GM06990 (cell line): ENCODE results near the gene ZNF646.

Source experiments
- DNase-seq: peaks from one replicate; pipeline ENCODE4 v3.0.0-alpha.2; 2011; ENCODE audit not compliant: insufficient read length; ENCODE audit errors: extremely low read depth
- H3K27me3 ChIP-seq: replicated peaks from 2 replicates; pipeline ENCODE4 v1.6.0; 2011; ENCODE audit warnings: low read length; ENCODE audit not compliant: control insufficient read depth, insufficient read depth
- H3K36me3 ChIP-seq: 2 replicates; pipeline ENCODE4 v1.5.1; 2011; ENCODE audit warnings: low read length; ENCODE audit not compliant: control insufficient read depth, insufficient read depth
- H3K4me3 ChIP-seq: replicated peaks from 2 replicates; pipeline ENCODE4 v1.5.1; 2011; ENCODE audit warnings: low read depth, mild to moderate bottlenecking, control low read depth, low read length
- TF ChIP-seq, protein P1 (sequence below): IDR thresholded peaks from 2 replicates; pipeline ENCODE4 v1.5.1; 2011; ENCODE audit warnings: low read length, control low read depth, mild to moderate bottlenecking, inconsistent platforms; ENCODE audit not compliant: insufficient read depth, poor library complexity, severe bottlenecking

ZNF646 gene

DNA sequence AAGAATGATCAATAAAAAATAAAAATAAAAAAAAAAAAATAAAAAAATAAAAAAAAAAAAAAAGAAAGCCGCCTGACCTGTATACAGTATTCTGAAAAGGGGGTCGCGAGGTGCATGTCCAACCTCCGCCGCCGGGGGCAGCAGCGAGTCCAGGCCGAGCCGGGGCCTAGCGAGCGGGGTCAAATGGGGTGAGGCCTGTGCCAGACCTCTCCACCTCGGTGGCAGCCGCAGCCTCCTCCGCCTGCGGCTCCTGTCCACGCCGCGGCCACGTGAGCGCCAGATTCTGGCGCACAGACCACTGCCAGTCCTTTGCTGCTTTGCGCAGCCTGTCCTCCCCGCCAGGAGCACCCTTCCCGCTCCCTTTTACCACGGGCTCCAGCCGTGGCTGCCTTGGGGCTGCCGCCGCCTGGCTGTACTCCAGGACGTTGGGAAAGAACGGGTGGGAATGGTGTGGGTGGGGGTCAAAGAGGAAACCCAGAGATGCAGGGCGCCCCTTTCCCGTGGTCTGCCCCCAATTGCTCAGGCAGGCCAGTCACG, 31.5 kb downstream of the ZNF646 start:
- TF ChIP-seq, protein P1, sequence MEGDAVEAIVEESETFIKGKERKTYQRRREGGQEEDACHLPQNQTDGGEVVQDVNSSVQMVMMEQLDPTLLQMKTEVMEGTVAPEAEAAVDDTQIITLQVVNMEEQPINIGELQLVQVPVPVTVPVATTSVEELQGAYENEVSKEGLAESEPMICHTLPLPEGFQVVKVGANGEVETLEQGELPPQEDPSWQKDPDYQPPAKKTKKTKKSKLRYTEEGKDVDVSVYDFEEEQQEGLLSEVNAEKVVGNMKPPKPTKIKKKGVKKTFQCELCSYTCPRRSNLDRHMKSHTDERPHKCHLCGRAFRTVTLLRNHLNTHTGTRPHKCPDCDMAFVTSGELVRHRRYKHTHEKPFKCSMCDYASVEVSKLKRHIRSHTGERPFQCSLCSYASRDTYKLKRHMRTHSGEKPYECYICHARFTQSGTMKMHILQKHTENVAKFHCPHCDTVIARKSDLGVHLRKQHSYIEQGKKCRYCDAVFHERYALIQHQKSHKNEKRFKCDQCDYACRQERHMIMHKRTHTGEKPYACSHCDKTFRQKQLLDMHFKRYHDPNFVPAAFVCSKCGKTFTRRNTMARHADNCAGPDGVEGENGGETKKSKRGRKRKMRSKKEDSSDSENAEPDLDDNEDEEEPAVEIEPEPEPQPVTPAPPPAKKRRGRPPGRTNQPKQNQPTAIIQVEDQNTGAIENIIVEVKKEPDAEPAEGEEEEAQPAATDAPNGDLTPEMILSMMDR, result peak; percentile 83
- Histone ChIP-seq H3K36me3 (peaks cover 8% of the 10 kb centered on the region), H3K4me3 (no peak overlapping the region), H3K27me3 (no peaks in the 10 kb centered on the region)
- peak; percentile 85 for DNase-seq

- Histone ChIP-seq H3K27me3 (no peaks in the 10 kb centered on the region), H3K36me3 (peaks cover 14% of the 10 kb centered on the region), H3K4me3 (no peak overlapping the region)
- DNase-seq, result no peak
- TF ChIP-seq, protein P1, result no peak
Measured at GRCh38 chr16:31106509-31107464, 32.6 kb downstream of the ZNF646 start.

DNA sequence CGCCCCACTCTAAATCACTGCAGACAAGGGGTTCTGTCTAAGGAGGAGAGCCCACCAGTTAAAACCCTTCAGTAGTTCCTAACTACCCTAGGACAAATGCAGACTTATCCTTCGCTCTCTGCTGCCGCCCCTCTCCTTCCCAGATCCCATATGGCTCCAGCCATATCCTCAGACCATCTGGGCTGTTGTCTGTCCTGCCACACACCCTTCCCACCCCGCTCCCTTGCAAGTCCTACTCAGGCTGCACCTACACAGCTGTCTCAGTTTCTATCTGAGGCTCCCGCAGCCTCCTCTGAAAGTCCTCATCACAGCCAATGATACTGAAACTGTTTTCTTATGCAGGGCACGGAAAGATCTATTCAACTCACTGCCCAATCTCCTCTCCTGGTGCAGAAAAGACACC, 33.2 kb downstream of the ZNF646 start:
- no peak for DNase-seq
- Histone ChIP-seq H3K4me3 (peak overlapping the region; percentile 76), H3K36me3 (peaks cover 18% of the 10 kb centered on the region), H3K27me3 (no peaks in the 10 kb centered on the region)
- TF ChIP-seq, protein P1, result no peak

DNA sequence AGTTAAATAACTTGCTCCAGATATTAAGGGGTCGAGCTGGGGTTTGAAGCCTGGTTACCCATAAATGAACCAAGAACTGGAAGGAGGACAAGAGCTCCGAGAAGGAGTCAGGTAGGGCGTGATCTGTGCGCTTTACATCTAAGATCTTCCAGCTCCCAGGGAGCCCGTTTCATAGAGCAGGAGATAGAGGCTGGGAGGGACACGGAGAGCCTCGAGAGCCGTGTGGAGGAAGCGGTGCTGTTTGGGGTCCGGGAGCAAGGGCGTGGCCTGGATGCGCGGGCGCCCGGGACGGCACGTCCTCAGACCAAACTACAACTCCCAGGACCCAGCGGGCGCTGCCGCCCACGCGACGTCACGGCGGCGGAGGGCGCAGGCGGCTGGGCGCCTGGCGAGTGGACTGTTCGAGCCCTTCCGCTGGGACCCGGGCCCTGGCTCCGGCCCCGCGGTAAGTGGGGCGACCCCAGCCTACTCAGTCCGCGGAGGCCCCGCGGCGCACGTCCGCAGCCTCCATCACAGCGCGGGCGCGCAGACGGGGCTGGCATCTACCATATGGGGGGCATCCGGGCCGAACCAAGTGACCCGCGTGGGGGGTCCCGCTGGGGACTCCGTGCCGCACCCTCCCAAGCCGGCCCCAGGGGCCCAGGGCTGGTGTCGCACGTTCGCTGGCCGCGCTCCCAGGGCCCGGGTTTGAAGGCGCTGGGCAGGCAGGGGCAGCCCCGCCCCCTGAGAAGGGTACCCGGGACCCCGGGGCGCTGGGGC, 34.0 kb downstream of the ZNF646 start, which contains the start of gene BCKDK:
Gene BCKDK (plus strand): TSS at position 352 of the 759 bp plus-strand sequence. CDS start 838 bp downstream, outside the sequence.
- peak within 1 kb of the TSS; percentile 76 for H3K4me3 ChIP-seq
- TF ChIP-seq, protein P1, result no peak
- H3K27me3 ChIP-seq, result no peaks in the 10 kb centered on the region
- DNase-seq, result peak; percentile 88
- H3K36me3 ChIP-seq, result peaks cover 21% of the 10 kb centered on the region

GRCh38 chr16:31108794-31109558, 34.8 kb downstream of the ZNF646 start:
- TF ChIP-seq, protein P1, result no peak
- DNase-seq, result no peak

More at GRCh38 chr16:31108794-31109558, 34.8 kb downstream of the ZNF646 start:
- no peaks in the 10 kb centered on the region for H3K27me3 ChIP-seq
- H3K4me3 ChIP-seq, result peak overlapping the region; percentile 76
- H3K36me3 ChIP-seq, result peaks cover 24% of the 10 kb centered on the region
